ENCODE data around the gene KLF6.

DNA sequence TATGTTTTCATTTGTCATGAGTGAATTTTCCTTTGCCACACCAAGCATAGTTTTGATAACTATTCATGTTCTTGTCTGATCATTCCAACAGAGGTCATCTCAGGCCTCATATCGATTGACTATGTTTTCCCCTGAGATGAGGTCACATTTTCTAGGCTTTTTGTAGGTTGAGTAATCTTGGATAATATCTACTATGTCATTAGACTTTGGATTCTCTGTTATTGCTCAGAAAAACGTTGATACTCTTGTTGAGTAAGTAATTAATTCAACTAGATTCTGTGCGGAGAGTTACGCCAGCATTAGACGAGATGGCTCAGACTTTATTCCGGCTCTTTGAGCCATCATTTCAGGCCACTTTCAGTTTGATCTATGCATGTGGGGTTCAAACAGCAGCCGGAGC is 57.7 kb downstream of the KLF6 start:
- TF ChIP-seq STAT5B (CRISPR knock-in tag; IDR thresholded peaks at IDR 0.05): no peak
- TF ChIP-seq ZNF354B (CRISPR knock-in tag; IDR thresholded peaks at IDR 0.05): no peak
- TF ChIP-seq EZH2 (IDR thresholded peaks at IDR 0.05; ENCODE audit: borderline replicate concordance, low read depth, low read length): no peak
- TF ChIP-seq EP300 (IDR thresholded peaks at IDR 0.05; ENCODE audit: low read length): no peak

Data from K562 (cell line).